ENCODE results near the gene CABP7. TPM values are rescaled to one million over a fixed set of nuclear protein-coding genes. Genes with fewer than 3 reads are reported as not detected.

Gene CABP7
- total and polyA plus RNA-seq, 3 donors from 2014 or later = 0.79 to 1.6 (median 1.6) TPM

DNA sequence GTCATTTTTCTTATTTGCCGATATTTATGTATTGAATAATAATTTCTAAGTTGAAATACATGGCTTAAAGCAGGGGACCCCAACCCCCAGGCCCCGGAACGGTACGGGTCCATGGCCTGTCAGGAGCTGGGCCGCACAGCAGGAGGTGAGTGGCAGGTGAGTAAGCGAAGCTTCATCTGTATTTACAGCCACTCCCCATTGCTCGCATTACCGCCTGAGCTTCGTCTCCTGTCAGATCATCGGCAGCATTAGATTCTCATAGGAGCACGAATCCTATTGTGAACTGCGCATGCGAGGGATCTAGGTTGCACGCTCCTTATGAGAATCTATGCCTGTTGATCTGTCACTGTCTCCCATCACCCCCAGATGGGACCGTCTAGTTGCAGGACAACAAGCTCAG, 42.5 kb downstream of the CABP7 start:
- Histone ChIP-seq H3K4me3 (no peak overlapping the region), H3K27me3 (no peaks in the 10 kb centered on the region), H3K4me1 (peaks cover 16% of the 10 kb centered on the region), H3K9me3 (no peaks in the 10 kb centered on the region), H3K36me3 (ENCODE audit: low read depth, missing control alignments) (no peaks in the 10 kb centered on the region), H3K27ac (no peak overlapping the region)
- no peak for TF ChIP-seq POLR2A (IDR thresholded peaks at IDR 0.05)
- TF ChIP-seq, protein P1, sequence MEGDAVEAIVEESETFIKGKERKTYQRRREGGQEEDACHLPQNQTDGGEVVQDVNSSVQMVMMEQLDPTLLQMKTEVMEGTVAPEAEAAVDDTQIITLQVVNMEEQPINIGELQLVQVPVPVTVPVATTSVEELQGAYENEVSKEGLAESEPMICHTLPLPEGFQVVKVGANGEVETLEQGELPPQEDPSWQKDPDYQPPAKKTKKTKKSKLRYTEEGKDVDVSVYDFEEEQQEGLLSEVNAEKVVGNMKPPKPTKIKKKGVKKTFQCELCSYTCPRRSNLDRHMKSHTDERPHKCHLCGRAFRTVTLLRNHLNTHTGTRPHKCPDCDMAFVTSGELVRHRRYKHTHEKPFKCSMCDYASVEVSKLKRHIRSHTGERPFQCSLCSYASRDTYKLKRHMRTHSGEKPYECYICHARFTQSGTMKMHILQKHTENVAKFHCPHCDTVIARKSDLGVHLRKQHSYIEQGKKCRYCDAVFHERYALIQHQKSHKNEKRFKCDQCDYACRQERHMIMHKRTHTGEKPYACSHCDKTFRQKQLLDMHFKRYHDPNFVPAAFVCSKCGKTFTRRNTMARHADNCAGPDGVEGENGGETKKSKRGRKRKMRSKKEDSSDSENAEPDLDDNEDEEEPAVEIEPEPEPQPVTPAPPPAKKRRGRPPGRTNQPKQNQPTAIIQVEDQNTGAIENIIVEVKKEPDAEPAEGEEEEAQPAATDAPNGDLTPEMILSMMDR (IDR thresholded peaks at IDR 0.05) = no peak
- 88 to 92% methylated on average over 15 of the region's 15 CpGs for whole genome bisulfite sequencing, 2 donors
- DNase-seq = no peak
- intact Hi-C loops (cut with DNase I; ENCODE audit: low total_unique reads) = no loop called here

DNA sequence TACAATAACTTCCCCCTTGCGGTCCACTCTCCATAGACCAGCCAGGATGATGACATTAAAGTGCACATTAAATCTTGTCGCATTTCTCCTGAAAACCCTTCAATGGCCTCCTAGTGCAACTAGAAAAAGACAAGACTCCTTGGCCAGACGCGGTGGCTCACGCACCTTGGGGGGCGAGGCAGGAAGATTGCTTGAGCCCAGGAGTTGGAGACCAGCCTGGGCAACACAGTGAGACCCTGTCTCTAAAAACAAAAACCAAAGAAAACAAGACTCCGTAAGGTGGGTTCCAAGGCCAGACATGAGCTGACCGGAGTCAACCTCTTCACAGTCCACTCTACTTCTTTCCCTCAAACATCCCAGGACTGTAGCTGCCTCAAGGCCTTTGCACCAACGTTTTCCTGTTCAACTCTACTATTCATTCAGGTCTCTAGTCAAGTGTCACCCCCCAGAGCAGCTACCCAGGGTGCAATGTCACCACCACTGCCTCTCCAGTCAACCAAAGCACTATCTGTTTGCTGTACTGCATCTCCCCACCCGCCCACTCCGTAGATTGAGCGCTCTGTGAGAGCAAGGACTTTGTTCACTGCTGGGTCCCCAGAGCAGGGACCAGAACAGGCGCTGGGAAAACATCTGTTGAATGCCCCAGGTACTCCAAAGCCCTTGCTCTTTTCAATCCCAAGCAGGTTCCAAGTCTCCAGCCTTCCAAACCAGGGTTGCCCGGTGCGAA, 46.3 kb downstream of the CABP7 start:
- intact Hi-C loops (cut with DNase I; ENCODE audit: low total_unique reads) = no loop called here
- TF ChIP-seq, protein P1 (IDR thresholded peaks at IDR 0.05) = no peak
- no peak for TF ChIP-seq POLR2A (IDR thresholded peaks at IDR 0.05)
- Histone ChIP-seq H3K27ac (peak overlapping the region; percentile 83 to 88), H3K27me3 (no peaks in the 10 kb centered on the region), H3K36me3 (ENCODE audit: low read depth, missing control alignments) (no peaks in the 10 kb centered on the region), H3K9me3 (no peaks in the 10 kb centered on the region), H3K4me1 (peaks cover 17% of the 10 kb centered on the region), H3K4me3 (peak overlapping the region; percentile 89 to 91)
- 41 to 43% methylated on average over 15 of the region's 15 CpGs for WGBS, 2 donors
- DNase-seq = peak; percentile 26

DNA sequence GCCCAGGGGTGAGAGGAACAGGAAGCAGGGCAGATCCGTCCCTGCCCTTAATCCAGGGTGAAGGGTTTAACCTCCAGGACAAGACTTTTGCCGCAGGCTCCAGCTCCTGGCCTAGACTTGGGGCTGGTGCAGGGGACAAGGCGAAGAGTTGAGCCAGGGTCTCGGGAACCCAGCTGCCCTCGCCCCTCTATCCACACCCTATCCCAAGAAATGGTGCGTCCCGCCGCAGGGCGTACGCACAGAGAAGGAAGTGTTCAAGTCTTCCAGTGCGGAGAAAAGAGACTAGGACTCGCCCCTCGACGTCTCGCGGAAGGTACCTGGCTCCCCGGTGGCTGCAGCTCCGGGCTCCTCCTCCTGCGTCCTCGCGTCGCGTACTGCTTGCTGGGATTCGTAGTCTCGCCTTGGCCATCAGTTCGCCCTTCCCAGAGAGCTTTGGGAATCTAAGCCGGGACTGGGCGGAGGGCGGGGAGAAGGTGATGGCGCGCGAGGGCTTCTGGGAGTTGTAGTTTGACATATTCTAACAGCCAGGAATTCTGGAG, 46.9 kb downstream of the CABP7 start, which contains the start of gene ZMAT5:
TSS of gene ZMAT5 (minus strand) at position 376 of the 539 bp plus-strand sequence. CDS start 18,463 bp downstream, outside the sequence.
- no peaks in the 10 kb centered on the region for H3K27me3 ChIP-seq
- H3K9me3 ChIP-seq = no peaks in the 10 kb centered on the region
- H3K4me3 ChIP-seq = peak within 1 kb of the TSS; percentile 89 to 91
- no peaks in the 10 kb centered on the region for H3K36me3 ChIP-seq (ENCODE audit: low read depth, missing control alignments)
- intact Hi-C loops (cut with DNase I; ENCODE audit: low total_unique reads) = no loop called here
- DNase-seq = peak; percentile 98
- peaks cover 17% of the 10 kb centered on the region for H3K4me1 ChIP-seq
- TF ChIP-seq, protein P1 (IDR thresholded peaks at IDR 0.05) = no peak
- TF ChIP-seq POLR2A (IDR thresholded peaks at IDR 0.05) = no peak
- H3K27ac ChIP-seq = peak within 1 kb of the TSS; percentile 83 to 88
- WGBS, 2 donors = 0% methylated on average over 12 to 32 of the region's 32 CpGs

DNA sequence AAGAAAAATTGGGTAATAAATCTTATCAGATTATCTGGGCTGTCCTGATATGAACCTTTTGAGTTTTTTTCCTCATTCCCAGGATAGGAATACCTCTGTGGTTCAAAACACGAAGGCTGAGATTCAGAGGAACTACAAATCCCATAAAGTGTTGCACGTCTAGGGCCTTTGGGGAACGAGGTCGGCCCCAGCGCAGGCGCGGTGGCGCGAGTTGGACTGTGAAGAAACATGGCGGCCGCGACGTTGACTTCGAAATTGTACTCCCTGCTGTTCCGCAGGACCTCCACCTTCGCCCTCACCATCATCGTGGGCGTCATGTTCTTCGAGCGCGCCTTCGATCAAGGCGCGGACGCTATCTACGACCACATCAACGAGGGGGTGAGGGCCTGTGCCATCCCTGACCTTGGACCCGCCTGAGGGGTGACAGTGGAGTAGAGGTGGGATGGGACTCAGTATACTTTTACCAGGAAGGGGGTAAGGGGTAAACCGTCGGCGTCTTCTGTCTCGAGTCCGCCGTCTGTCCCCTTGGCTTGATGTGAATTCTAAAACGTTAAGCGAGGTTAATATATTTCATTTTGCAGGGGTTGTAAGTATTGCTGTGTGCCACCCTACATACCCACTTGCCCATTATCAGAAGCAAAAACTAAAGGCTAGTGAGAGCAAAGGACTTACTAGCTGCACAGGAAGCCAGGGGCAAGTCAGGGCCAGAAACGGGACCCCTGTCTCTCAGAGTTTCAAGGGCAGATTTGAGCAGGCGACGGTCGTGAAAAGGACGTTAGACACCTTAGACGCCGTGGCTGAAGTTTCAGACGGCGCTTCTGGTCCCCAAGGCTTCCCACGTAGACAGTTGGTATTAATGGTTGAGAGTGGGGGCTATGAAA, 47.6 kb downstream of the CABP7 start, which contains the start of gene UQCR10:
TSS of gene UQCR10 (plus strand) at position 199 of the 881 bp plus-strand sequence. CDS start at position 229, 30 bp downstream.
- peak; percentile 96 for DNase-seq
- Histone ChIP-seq H3K36me3 (ENCODE audit: low read depth, missing control alignments) (no peaks in the 10 kb centered on the region), H3K4me1 (peaks cover 17% of the 10 kb centered on the region), H3K4me3 (peak within 1 kb of the TSS; percentile 89 to 91), H3K9me3 (no peaks in the 10 kb centered on the region), H3K27me3 (no peaks in the 10 kb centered on the region), H3K27ac (peak within 1 kb of the TSS; percentile 83 to 88)
- intact Hi-C loops (cut with DNase I; ENCODE audit: low total_unique reads) = no loop called here
- TF ChIP-seq, protein P1 (IDR thresholded peaks at IDR 0.05) = no peak
- no peak for TF ChIP-seq POLR2A (IDR thresholded peaks at IDR 0.05)
- whole genome bisulfite sequencing, 2 donors = 1 to 3% methylated on average over 32 to 46 of the region's 46 CpGs
